ENCODE data around the gene ZGPAT.
A peak's percentile ranks its signal among the peaks of the same experiment; 100 is the strongest.
"Not testable (repeated sequence)": the region's sequence is repeated elsewhere in the genome, so short reads cannot be mapped to it uniquely, and the experiment has no call there.

ZGPAT gene, protein sequence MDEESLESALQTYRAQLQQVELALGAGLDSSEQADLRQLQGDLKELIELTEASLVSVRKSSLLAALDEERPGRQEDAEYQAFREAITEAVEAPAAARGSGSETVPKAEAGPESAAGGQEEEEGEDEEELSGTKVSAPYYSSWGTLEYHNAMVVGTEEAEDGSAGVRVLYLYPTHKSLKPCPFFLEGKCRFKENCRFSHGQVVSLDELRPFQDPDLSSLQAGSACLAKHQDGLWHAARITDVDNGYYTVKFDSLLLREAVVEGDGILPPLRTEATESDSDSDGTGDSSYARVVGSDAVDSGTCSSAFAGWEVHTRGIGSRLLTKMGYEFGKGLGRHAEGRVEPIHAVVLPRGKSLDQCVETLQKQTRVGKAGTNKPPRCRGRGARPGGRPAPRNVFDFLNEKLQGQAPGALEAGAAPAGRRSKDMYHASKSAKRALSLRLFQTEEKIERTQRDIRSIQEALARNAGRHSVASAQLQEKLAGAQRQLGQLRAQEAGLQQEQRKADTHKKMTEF

DNA sequence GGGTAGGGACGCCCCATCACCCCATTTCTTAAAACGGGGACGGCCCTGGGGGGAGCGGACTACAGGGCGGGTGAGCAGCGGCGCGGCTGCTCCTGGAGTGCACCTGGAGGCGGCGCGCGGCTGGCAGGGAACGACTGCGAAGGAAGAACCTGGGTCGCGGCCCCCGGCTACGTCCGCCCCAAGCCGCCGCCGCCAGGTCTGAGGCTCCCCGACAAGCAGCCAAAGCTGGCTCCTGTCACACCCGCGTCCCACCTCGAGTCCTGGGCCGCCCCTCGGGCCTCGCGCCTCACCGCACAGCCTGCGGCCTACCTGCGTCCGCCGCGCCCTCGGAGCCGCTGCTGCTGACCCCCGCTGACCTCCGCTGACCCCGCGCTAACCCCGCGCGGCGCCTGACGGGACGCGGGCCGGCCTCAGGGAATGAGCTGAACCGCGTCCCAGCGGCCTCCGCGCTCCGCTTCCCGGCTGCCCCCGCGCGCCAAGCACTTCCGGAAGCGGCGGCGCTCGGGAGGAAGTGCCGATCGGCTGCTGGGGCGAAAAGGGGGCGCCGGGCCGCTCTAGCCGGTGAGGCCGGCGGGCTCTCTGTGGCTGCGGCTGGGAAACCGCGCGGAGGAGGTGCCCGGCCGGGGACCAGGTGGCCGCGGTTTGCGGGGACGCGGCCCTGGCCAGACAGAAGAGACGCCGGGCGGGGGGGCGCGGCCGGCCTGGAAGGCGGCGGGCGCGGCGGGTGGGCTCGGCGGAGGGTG is at the start of gene ZGPAT, which contains the start of gene ARFRP1:
Gene ZGPAT, plus strand, starts transcription at position 482 of the 743 bp plus-strand sequence. CDS start 542 bp downstream, outside the sequence.
Gene ARFRP1, minus strand, starts transcription at position 419 of the 743 bp plus-strand sequence. CDS start 885 bp downstream, outside the sequence.
- DNase-seq, result peak; percentile 65

DNA sequence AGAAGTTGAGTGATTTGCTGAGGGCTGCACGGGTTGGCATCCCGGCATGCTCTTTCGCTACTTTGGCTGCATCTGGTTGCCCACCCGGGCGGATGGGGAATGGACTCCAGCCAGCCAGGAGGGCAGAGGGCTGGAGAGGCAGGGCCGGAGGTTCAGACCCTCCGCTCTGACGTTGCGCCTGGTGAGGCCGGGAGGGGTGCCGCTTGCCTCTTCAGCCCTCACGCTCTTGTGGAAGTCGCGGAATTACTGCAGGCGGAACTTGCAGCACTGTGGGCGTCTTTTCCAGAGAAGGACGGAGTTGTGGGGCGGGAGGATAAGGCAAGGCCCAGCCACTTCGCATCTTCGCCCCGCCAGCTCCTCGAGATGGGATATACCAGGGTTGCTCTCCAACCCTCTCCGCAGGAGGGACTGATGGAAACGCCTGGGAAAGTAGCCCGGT is 49.1 kb upstream of the ZGPAT start:
- DNase-seq, result no peak

- no peak for DNase-seq
Observed at GRCh38 chr20:63659370-63659769, 48.5 kb upstream of the ZGPAT start.

DNA sequence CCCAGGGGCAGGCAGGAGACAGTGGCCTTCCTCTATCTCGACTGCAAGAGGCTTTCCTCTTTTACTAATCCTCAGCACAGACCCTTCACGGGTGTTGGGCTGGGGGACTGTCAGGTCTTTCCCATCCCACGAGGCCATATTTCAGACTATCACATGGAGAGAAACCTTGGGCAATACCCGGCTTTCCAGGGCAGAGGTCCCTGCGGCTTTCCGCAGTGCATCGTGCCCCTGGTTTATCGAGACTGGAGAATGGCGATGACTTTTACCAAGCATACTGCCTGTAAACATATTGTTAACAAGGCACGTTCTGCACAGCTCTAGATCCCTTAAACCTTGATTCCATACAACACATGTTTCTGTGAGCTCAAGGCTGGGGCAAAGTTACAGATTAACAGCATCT is 47.7 kb upstream of the ZGPAT start:
- DNase-seq, result not testable (repeated sequence)

GRCh38 chr20:63660622-63661021 is 47.2 kb upstream of the ZGPAT start:
- no peak for DNase-seq

DNA sequence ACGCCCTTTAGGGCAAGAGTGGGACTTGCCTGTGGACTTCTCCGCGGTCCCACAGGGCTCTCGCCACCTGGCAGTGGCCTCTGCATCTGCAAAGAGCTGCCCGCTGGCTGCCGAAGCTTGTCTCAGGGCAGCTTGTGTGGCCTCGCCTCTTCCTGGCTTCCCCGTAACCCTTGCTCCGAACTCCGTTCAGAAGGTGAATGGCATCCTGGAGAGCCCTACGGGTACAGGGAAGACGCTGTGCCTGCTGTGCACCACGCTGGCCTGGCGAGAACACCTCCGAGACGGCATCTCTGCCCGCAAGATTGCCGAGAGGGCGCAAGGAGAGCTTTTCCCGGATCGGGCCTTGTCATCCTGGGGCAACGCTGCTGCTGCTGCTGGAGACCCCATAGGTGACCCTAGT is 46.7 kb upstream of the ZGPAT start:
- DNase-seq, result no peak

- DNase-seq, result no peak
Observed at GRCh38 chr20:63661959-63662812, 45.7 kb upstream of the ZGPAT start.

DNA sequence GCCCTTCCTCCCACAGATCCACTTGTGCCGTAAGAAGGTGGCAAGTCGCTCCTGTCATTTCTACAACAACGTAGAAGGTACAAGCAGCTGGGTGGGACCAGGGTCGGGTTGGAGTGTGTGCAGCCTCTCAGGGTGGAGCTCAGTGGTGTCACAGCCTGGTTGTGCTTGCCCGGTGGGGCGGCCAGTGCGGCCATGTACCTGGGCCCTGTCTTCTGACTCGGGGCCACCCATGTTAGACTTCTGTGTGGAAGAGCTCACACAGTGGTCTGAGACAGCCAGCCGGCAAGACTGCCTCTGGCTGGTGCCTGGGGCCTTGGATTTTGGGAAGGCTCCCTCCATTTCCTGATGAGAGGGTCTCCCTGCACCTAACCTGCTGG is 45.0 kb upstream of the ZGPAT start:
- no peak for DNase-seq

GRCh38 chr20:63663332-63664066 is 44.3 kb upstream of the ZGPAT start:
- no peak for DNase-seq

DNA sequence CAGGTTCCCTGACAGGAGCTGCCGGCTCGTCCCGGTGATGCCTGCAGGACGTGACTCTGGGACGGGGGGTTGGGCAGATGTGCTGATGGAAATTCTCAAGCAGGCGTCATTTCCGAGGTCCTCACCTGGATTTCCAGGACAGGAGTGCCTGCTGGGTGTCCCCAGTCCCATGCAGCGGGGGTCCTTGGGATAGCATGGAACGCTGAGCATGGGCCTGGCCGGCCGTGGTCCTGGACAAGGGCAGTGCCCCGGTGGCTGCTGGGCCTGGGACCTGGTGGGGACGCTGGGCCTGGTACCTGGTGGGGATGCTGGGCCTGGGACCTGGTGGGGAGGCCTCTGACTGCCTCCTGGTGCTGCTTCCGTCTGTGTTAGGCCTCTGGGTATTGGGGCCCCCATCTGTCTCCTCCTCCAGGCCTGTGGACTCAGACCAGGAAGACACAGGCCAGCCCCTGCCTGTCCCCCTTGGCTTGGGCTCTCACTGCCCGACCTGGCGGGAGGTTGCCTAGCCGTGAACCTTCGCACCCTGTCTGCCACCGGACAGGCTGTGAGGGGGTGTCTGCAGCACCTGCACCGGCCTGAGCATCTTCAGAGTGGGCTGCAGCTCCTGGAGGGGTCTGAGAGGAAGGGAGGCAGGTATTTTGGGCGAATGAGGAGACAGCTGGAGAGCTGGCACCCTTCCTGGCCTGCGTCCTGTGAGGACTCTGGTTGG is 43.5 kb upstream of the ZGPAT start:
- DNase-seq, result no peak

GRCh38 chr20:63664861-63665594 is 42.8 kb upstream of the ZGPAT start:
- no peak for DNase-seq

DNA sequence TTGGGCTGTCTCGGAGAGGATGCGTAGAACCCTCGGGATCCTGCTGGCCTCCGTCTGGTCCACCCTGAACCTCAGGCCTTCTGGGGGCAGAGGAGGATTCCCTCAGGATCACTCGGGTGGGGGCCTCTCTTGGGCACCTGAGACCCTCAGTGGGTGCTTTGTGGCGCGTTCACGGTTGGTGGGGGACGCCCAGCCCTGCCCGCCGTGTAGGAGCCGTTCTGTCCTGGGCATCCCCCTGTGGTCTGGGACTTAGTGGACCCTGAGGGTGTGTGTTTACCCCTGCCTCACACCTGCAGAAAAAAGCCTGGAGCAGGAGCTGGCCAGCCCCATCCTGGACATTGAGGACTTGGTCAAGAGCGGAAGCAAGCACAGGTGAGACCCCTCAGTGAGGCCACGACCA is 42.1 kb upstream of the ZGPAT start:
- DNase-seq, result no peak

- DNase-seq, result no peak
Observed at GRCh38 chr20:63667858-63668257, 40.0 kb upstream of the ZGPAT start.

DNA sequence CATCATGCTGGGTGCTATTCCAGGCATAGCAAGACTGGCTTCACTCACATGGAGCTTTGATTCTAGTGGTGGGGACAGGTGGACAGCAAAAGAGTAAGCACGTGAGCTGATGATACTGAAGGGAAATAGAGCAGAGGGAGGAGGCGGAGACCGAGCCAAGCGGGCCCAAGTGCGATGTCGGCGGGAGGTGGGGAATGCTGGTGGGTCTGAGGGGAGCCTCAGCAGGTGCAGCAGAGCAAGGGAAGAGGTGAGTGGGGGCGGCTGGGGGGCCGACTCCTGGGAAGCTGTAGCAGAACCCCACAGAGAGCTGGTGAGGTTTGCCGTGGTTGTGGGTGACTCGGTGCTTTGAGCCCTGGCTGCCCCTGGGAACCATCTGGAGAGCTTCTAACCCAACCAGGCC is 39.5 kb upstream of the ZGPAT start:
- DNase-seq, result no peak

- not testable (repeated sequence) for DNase-seq
Observed at GRCh38 chr20:63671695-63672094, 36.1 kb upstream of the ZGPAT start.

- no peak for DNase-seq
Observed at GRCh38 chr20:63672666-63673065, 35.2 kb upstream of the ZGPAT start.

DNA sequence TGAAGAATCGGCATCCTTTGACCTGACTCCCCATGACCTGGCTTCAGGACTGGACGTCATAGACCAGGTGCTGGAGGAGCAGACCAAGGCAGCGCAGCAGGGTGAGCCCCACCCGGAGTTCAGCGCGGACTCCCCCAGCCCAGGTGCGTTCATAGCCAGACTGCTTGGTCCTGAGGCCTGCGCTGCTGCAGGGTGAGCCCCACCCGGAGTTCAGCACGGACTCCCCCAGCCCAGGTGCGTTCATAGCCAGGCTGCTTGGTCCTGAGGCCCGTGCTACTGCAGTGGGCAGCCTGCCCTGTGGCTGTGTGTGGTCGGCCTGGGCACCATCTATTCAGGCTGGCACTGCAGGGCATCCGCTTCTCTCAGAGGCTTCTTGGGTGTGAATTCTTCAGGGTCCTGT is 33.9 kb upstream of the ZGPAT start:
- no peak for DNase-seq

DNA sequence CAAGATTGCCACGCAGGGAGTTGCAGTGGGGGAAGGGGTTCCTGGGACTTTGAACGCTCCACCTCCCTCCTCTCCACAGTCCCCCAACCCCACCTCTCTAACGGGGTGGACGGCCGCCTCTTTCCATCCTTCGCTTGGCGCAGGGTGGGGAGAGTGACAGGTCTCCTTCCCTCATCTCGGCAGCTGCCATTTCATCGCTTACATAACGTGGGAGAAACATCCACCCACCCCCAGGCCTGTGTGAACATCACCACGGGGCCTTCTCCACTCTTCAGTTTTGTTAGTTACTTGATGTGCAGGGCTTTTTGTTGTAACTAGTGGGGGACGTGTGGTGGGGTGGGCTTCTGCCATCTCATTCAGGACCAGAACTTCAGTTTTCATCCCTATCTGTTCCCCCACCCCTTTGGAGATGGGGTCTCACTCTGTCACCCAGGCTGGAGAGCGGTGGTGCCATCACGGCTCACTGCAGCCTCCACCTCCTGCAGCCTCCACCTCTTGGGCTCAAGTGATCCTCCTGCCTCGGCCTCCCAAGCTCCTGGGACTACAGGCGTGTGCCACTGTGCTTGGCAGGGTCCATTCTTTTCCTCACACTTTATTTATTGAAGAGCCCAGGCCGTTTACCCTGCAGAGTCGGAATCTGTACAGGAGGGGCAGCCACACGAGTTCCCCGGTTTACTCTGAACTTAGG is 32.0 kb upstream of the ZGPAT start:
- DNase-seq, result no peak

DNA sequence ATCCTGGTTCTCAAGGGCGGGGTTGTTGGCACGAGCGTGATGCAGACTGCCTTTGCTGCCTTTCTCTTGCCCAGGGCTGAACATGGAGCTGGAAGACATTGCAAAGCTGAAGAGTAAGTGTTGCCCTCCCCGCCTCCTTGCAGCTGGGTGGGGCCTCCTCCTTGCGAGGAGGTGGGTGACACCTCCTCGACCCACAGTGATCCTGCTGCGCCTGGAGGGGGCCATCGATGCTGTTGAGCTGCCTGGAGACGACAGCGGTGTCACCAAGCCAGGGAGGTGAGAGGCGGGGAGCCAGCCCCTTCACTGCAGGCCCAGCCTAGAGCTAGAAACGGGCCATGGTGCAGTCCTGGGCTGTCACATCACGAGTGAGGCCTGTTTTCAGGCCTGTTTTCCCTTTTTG is 29.8 kb upstream of the ZGPAT start:
- DNase-seq, result no peak
